Right lobe of liver (tissue), 6 donors: ENCODE data around the gene FBXO28. TPM values are rescaled to one million over a fixed set of nuclear protein-coding genes. Genes with fewer than 3 reads are reported as not detected.
A peak's percentile ranks its signal among the peaks of the same experiment; 100 is the strongest.

Experiments used
- ATAC-seq, 4 donors: fragments of 200-7000 bp; cut with Tn5 transposase; one replicate each; pipeline ENCODE4 v1.9.1; 2020; ENCODE audit warnings: mild to moderate bottlenecking in 4 of 4, moderate library complexity in 4 of 4
- DNase-seq, 3 donors: peaks; one replicate each; pipeline ENCODE4 v3.0.0-alpha.2; 2020
- H3K27ac ChIP-seq, 3 donors: fragments of 200-600 bp; one replicate each; pipeline ENCODE4 v1.8.0; 2022
- H3K27me3 ChIP-seq, 2 donors: fragments of 200-600 bp; one replicate each; pipeline ENCODE4 v1.8.0; 2022
- H3K36me3 ChIP-seq, 4 donors: fragments of 200-600 bp; sonication (generic) in 1 of 4; one replicate each; pipeline versions ENCODE4 v1.5.1 to v1.8.0; 2017 to 2022; ENCODE audit warnings: control low read depth in 1 of 4
- H3K4me1 ChIP-seq, 4 donors: fragments of 200-600 bp; sonication (generic) in 1 of 4; one replicate each; pipeline versions ENCODE4 v1.5.1 to v1.8.0; 2017 to 2022; ENCODE audit warnings: control low read depth in 1 of 4
- H3K4me3 ChIP-seq, 3 donors: fragments of 200-600 bp; one replicate each; pipeline ENCODE4 v1.8.0; 2022
- H3K9me3 ChIP-seq, 4 donors: fragments of 200-600 bp; sonication (generic) in 1 of 4; one replicate each; pipeline versions ENCODE4 v1.5.1 to v1.8.0; 2017 to 2022; ENCODE audit warnings: control low read depth in 1 of 4
- CTCF ChIP-seq, 4 donors: fragments of 200-600 bp in 3 of 4; fragments of 450-650 bp in 1 of 4; IDR thresholded peaks; one replicate each; pipeline versions ENCODE4 v1.5.1 to v1.8.0; 2016 to 2022; ENCODE audit warnings: antibody characterized with exemption in 4 of 4, mild to moderate bottlenecking in 2 of 4
- POLR2A ChIP-seq: fragments of 450-650 bp; IDR thresholded peaks from one replicate; pipeline ENCODE4 v1.6.1; 2017; ENCODE audit warnings: antibody characterized with exemption, mild to moderate bottlenecking
- WGBS: methylation state at CpG from one replicate; pipeline ENCODE4 v1.1.6; 2018; ENCODE audit warnings: low coverage, low lambda C conversion rate; ENCODE audit not compliant: insufficient coverage; ENCODE audit errors: missing lambda C conversion rate; 5-methylcytosine and 5-hydroxymethylcytosine counted together
- intact Hi-C, 2 donors: fragments of 100-400 bp; cut with DNase I; formaldehyde crosslinking; loops; one replicate each; pipeline versions ENCODE4 v1.11.2 to v1.14.1; 2022
- small RNA-seq, 2 experiments: library from RNA; depleted of rRNA; stranded (forward); fragments of <200 nt; gene quantifications; one replicate each; pipeline ENCODE3, GENCODE V24; 2016
- total RNA-seq, 6 experiments: library from RNA; depleted of rRNA in 2 of 6; stranded (reverse); fragments of >200 nt in 2 of 6; fragmentation: NEBNext Ultra II Directional in 3 of 6; extraction: Animal tissue kit (Norgen Biotek cat#: 25700) in 3 of 6; gene quantifications; one replicate each; pipeline versions ENCODE4 v1.1.0 to v1.2.4, GENCODE V29; 2016 to 2023
- donor health status: DM: no; HTN: yes; CAD: no.
- donor health status: DM: no; HTN: no; CAD: no.
- donor health status: DM: no; HTN: no; CAD: no.
- donor health status: DM: no; HTN: yes; CAD: no.
- donor health status: DM: no; HTN: yes; CAD: no.

The FBXO28 gene
- total RNA-seq, 6 experiments from 2014 or later: 11.5 to 20.9 (median 15.3) TPM

- no peak for TF ChIP-seq POLR2A
- TF ChIP-seq CTCF (IDR thresholded peaks at IDR 0.05): no peak
- intact Hi-C loops: no loop called here
- DNase-seq: peak in 1 of 3 donors; percentile 57
- H3K9me3 ChIP-seq: no peaks in the 10 kb centered on the region
- H3K27me3 ChIP-seq: no peaks in the 10 kb centered on the region
- peaks cover 0 to 35% (median 4%) of the 10 kb centered on the region in 4 donors for H3K4me1 ChIP-seq
- WGBS: 21% methylated on average over 4 of the region's 4 CpGs
- H3K36me3 ChIP-seq: no peaks in the 10 kb centered on the region
- peak; percentile 53 to 71 (median 56) for ATAC-seq
- H3K4me3 ChIP-seq: no peak overlapping the region
- H3K27ac ChIP-seq: peak overlapping the region in 2 of 3 donors; percentile 2 to 4
These were observed 97.5 kb downstream of the FBXO28 start for GRCh38 chr1:224211206-224211962.

Small RNA genes lying within 50 kb of the gene (small RNA-seq; reads per million reads assigned to genes)
- 0 to 0.39 reads per million in 2 experiments for gene AC092809.3
- gene RF00139: 0 reads per million in 2 experiments
- gene RN7SKP49: 0 reads per million in 2 experiments

Other genes with a start within 250 kb of the FBXO28 start
- 10 to 100 TPM; 17.9 to 43.5 (median 29.0) TPM for gene DEGS1, start 69.1 kb downstream of the FBXO28 start, total RNA-seq
- gene NVL, start 216.1 kb downstream of the FBXO28 start, total RNA-seq: 1 to 10 TPM; 4.5 to 8.9 (median 6.8) TPM
- gene CNIH4, start 242.8 kb downstream of the FBXO28 start, total RNA-seq: 10 to 100 TPM in 5 of 6 experiments, 1 to 10 TPM in 1; 9.9 to 22.1 (median 18.1) TPM